Measurements from ENCODE around the gene FASN.
"Not testable (repeated sequence)": the region's sequence is repeated elsewhere in the genome, so short reads cannot be mapped to it uniquely, and the experiment has no call there.

DNA sequence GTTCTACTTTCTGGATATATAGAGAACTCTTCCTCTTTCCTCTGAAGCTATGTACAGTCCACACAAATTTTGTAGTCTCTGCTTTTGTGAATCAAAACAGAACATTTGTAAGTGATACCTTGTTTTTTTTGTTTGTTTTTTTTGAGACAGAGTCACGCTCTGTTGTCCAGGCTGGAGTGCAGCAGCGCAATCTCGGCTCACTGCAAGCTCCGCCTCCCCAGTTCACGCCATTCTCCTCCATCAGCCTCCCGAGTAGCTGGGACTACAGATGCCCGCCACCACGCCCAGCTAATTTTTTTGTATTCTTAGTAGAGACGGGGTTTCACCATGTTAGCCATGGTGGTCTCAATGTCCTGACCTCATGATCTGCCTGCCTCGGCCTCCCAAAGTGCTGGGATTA lies 41.9 kb upstream of the FASN start:
- not testable (repeated sequence) for TF ChIP-seq EZH2 (IDR thresholded peaks at IDR 0.05; ENCODE audit: borderline replicate concordance, low read depth, low read length, severe bottlenecking); POLR2AphosphoS5 (IDR thresholded peaks at IDR 0.05; ENCODE audit: insufficient read depth, low read depth, low read length); POLR2A (IDR thresholded peaks at IDR 0.05; ENCODE audit: low read depth, low read length); JUN (IDR thresholded peaks at IDR 0.05; ENCODE audit: borderline replicate concordance, insufficient read depth, insufficient read length, low read depth); MYC (IDR thresholded peaks at IDR 0.05; ENCODE audit: low read depth, low read length)
- TF ChIP-seq, protein P1, sequence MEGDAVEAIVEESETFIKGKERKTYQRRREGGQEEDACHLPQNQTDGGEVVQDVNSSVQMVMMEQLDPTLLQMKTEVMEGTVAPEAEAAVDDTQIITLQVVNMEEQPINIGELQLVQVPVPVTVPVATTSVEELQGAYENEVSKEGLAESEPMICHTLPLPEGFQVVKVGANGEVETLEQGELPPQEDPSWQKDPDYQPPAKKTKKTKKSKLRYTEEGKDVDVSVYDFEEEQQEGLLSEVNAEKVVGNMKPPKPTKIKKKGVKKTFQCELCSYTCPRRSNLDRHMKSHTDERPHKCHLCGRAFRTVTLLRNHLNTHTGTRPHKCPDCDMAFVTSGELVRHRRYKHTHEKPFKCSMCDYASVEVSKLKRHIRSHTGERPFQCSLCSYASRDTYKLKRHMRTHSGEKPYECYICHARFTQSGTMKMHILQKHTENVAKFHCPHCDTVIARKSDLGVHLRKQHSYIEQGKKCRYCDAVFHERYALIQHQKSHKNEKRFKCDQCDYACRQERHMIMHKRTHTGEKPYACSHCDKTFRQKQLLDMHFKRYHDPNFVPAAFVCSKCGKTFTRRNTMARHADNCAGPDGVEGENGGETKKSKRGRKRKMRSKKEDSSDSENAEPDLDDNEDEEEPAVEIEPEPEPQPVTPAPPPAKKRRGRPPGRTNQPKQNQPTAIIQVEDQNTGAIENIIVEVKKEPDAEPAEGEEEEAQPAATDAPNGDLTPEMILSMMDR (IDR thresholded peaks at IDR 0.05; ENCODE audit: extremely low read depth in 1 of 2, insufficient read depth in 1 of 2, low read depth in 1 of 2, low read length in 2 of 2) = not testable (repeated sequence)
- TF ChIP-seq, protein P2, sequence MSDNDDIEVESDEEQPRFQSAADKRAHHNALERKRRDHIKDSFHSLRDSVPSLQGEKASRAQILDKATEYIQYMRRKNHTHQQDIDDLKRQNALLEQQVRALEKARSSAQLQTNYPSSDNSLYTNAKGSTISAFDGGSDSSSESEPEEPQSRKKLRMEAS (IDR thresholded peaks at IDR 0.05; ENCODE audit: insufficient read depth, insufficient read length) = not testable (repeated sequence)
